Ovary (tissue), 9 donors: ENCODE data around the gene TRIO. TPM values are rescaled to one million over a fixed set of nuclear protein-coding genes. Genes with fewer than 3 reads are reported as not detected.

Experiments
- DNase-seq, 5 donors: peaks; one replicate each; pipeline ENCODE4 v3.0.0-alpha.2; 2019 to 2020
- H3K27ac ChIP-seq, 2 donors: fragments of 200-600 bp; one replicate each; pipeline versions ENCODE4 v1.5.1 to v1.8.0; 2019 to 2022
- H3K27me3 ChIP-seq: fragments of 200-600 bp; one replicate; pipeline ENCODE4 v1.8.0; 2022
- H3K36me3 ChIP-seq: fragments of 200-600 bp; sonication (generic); one replicate; pipeline ENCODE4 v1.5.1; 2019
- H3K4me1 ChIP-seq: one replicate; pipeline ENCODE4 v1.8.1; 2013; ENCODE audit warnings: mild to moderate bottlenecking, moderate library complexity; ENCODE audit not compliant: insufficient read depth
- H3K4me3 ChIP-seq: fragments of 200-600 bp; sonication (generic); one replicate; pipeline ENCODE4 v1.5.1; 2017
- H3K9me3 ChIP-seq, 2 donors: fragments of 200-600 bp in 1 of 2; sonication (generic) in 1 of 2; one replicate each; pipeline versions ENCODE4 v1.5.1 to v1.8.1; 2013 to 2019; ENCODE audit warnings: mild to moderate bottlenecking in 1 of 2, moderate library complexity in 1 of 2
- CTCF ChIP-seq, 3 donors: fragments of 450-650 bp in 2 of 3; fragments of 200-600 bp in 1 of 3; IDR thresholded peaks; one replicate each; pipeline versions ENCODE4 v1.5.1 to v1.8.0; 2016 to 2022; ENCODE audit warnings: antibody characterized with exemption in 3 of 3, mild to moderate bottlenecking in 1 of 3
- EP300 ChIP-seq: sonication (generic); formaldehyde crosslinking; IDR thresholded peaks from one replicate; pipeline ENCODE4 v1.6.1; 2017; ENCODE audit warnings: antibody characterized with exemption
- POLR2A ChIP-seq: fragments of 450-650 bp; IDR thresholded peaks from one replicate; pipeline ENCODE4 v1.6.1; 2017; ENCODE audit warnings: antibody characterized with exemption, mild to moderate bottlenecking, moderate library complexity
- WGBS, 3 donors: extraction: QIAGEN DNeasy Blood & Tissue Kit in 1 of 3; methylation state at CpG; one replicate each; pipeline versions ENCODE4 v1.1.5 to v1.1.7; 2013 to 2017; 5-methylcytosine and 5-hydroxymethylcytosine counted together
- intact Hi-C, 4 donors: fragments of 100-400 bp; cut with DNase I; formaldehyde crosslinking; loops; one replicate each; pipeline versions ENCODE4 v1.11.0 to v1.15.1; 2022 to 2023
- polyA plus RNA-seq, 2 donors: library from polyadenylated mRNA; stranded (reverse); fragments of 200-250 nt in 1 of 2; fragments of 350-450 nt in 1 of 2; fragmentation: Illumina TruSeq in 1 of 2; extraction: RNeasy Lipid Tissue Mini Kit (QIAGEN cat#74804) in 1 of 2; gene quantifications; one replicate each; pipeline ENCODE4 v1.2.3, GENCODE V29; 2013 to 2014
- total RNA-seq, 7 donors: library from RNA; depleted of rRNA in 2 of 7; stranded (reverse); fragments of >200 nt in 2 of 7; fragmentation: NEBNext Ultra II Directional in 3 of 7; extraction: Animal tissue kit (Norgen Biotek cat#: 25700) in 3 of 7; gene quantifications; one replicate each; pipeline versions ENCODE4 v1.1.0 to v1.2.4, GENCODE V29; 2016 to 2023
- donor health status: DM: no; HTN: no; CAD: no; lungs with moderate emphysema.
- donor health status: DM: no; HTN: no; CAD: no.
- donor health status: Bipolar disorder and iron deficiency.
- donor health status: DM: yes; HTN: yes; CAD: no.
- donor health status: DM: no; HTN: no; CAD: no.
- donor health status: DM: yes; HTN: yes; CAD: no.

The TRIO gene
- total and polyA plus RNA-seq, 9 donors: 58.4 to 268 (median 125) TPM

GRCh38 chr5:14301186-14301585, 158.0 kb downstream of the TRIO start:
- intact Hi-C loops: no loop called here

GRCh38 chr5:14302330-14302729, 159.2 kb downstream of the TRIO start:
- Histone ChIP-seq H3K4me3 (no peak overlapping the region), H3K36me3 (no peaks in the 10 kb centered on the region), H3K9me3 (no peaks in the 10 kb centered on the region), H3K27me3 (no peaks in the 10 kb centered on the region), H3K27ac (no peak overlapping the region), H3K4me1 (no peaks in the 10 kb centered on the region)
- TF ChIP-seq CTCF (IDR thresholded peaks at IDR 0.05): no peak
- TF ChIP-seq POLR2A: no peak
- TF ChIP-seq EP300: no peak
- no peak for DNase-seq
- intact Hi-C loops: no loop called here
- 95 to 96% (median 96%) methylated on average over 3 of the region's 3 CpGs for WGBS, 3 donors

More at GRCh38 chr5:14301186-14301585, 158.0 kb downstream of the TRIO start:
- TF ChIP-seq CTCF (IDR thresholded peaks at IDR 0.05): no peak
- no peak for TF ChIP-seq POLR2A
- no peak for TF ChIP-seq EP300
- Histone ChIP-seq H3K27me3 (no peaks in the 10 kb centered on the region), H3K4me1 (no peaks in the 10 kb centered on the region), H3K9me3 (no peaks in the 10 kb centered on the region), H3K27ac (no peak overlapping the region), H3K36me3 (no peaks in the 10 kb centered on the region), H3K4me3 (no peak overlapping the region)
- 98 to 99% (median 99%) methylated on average over 3 of the region's 3 CpGs for WGBS, 3 donors
- no peak for DNase-seq

GRCh38 chr5:14305045-14305444, 161.9 kb downstream of the TRIO start:
- TF ChIP-seq EP300 (no peak), POLR2A (no peak), CTCF (IDR thresholded peaks at IDR 0.05) (no peak)
- Histone ChIP-seq H3K4me3 (no peak overlapping the region), H3K9me3 (no peaks in the 10 kb centered on the region), H3K27me3 (no peaks in the 10 kb centered on the region), H3K4me1 (no peaks in the 10 kb centered on the region), H3K36me3 (no peaks in the 10 kb centered on the region), H3K27ac (no peak overlapping the region)
- intact Hi-C loops: no loop called here
- DNase-seq: no peak
- WGBS, 3 donors: 84 to 88% (median 86%) methylated on average over 7 of the region's 7 CpGs

GRCh38 chr5:14306329-14306815, 163.2 kb downstream of the TRIO start:
- Histone ChIP-seq H3K27me3 (no peaks in the 10 kb centered on the region), H3K36me3 (no peaks in the 10 kb centered on the region), H3K4me3 (no peak overlapping the region), H3K4me1 (no peaks in the 10 kb centered on the region), H3K9me3 (no peaks in the 10 kb centered on the region), H3K27ac (no peak overlapping the region)
- intact Hi-C loops: no loop called here
- no peak for DNase-seq
- 65 to 78% (median 78%) methylated on average over 2 of the region's 2 CpGs for WGBS, 3 donors
- no peak for TF ChIP-seq EP300
- TF ChIP-seq CTCF (IDR thresholded peaks at IDR 0.05): no peak
- no peak for TF ChIP-seq POLR2A
